GM23338 (cell line): ENCODE data around the gene TTC33. TPM values are rescaled to one million over a fixed set of nuclear protein-coding genes. Genes with fewer than 3 reads are reported as not detected.

Experiments used
- ATAC-seq: fragments of 200-7000 bp; cut with Tn5 transposase; 3 replicates; pipeline ENCODE4 v1.9.1; 2020
- DNase-seq: peaks from one replicate; pipeline ENCODE4 v3.0.0-alpha.2; 2015; ENCODE audit warnings: low spot score
- H2AFZ ChIP-seq: fragments of 200-600 bp; sonication (generic); 2 replicates; pipeline ENCODE4 v1.8.0; 2016; ENCODE audit warnings: antibody characterized with exemption, mild to moderate bottlenecking, moderate library complexity
- H3F3A ChIP-seq: fragments of 200-600 bp; sonication (generic); replicated peaks from 2 replicates; pipeline ENCODE4 v1.8.0; 2017; ENCODE audit warnings: antibody characterized with exemption, mixed run types, low read depth
- H3K27ac ChIP-seq: fragments of 200-600 bp; sonication (generic); 2 replicates; pipeline ENCODE4 v1.6.1; 2016; ENCODE audit warnings: low read depth
- H3K27me3 ChIP-seq: fragments of 200-600 bp; sonication (generic); 2 replicates; pipeline ENCODE4 v1.8.0; 2016; ENCODE audit warnings: mild to moderate bottlenecking, mixed run types, moderate library complexity; ENCODE audit not compliant: insufficient read depth
- H3K36me3 ChIP-seq: fragments of 200-600 bp; sonication (generic); 2 replicates; pipeline ENCODE4 v1.8.0; 2016; ENCODE audit warnings: mild to moderate bottlenecking; ENCODE audit not compliant: insufficient read depth
- H3K4me1 ChIP-seq: fragments of 200-600 bp; sonication (generic); 2 replicates; pipeline ENCODE4 v1.8.0; 2016; ENCODE audit warnings: mild to moderate bottlenecking, moderate library complexity; ENCODE audit not compliant: insufficient read depth
- H3K4me2 ChIP-seq: fragments of 200-600 bp; sonication (generic); 2 replicates; pipeline ENCODE4 v1.7.1; 2017; ENCODE audit warnings: mixed run types
- H3K4me3 ChIP-seq: fragments of 200-600 bp; sonication (generic); 2 replicates; pipeline ENCODE4 v1.6.1; 2016; ENCODE audit warnings: mixed run types
- H3K79me2 ChIP-seq: fragments of 200-600 bp; sonication (generic); replicated peaks from 2 replicates; pipeline ENCODE4 v1.8.0; 2017; ENCODE audit warnings: mild to moderate bottlenecking; ENCODE audit not compliant: insufficient read depth
- H3K9me2 ChIP-seq: fragments of 200-600 bp; sonication (generic); 2 replicates; pipeline ENCODE4 v1.8.0; 2017; ENCODE audit not compliant: insufficient read depth
- H4K20me1 ChIP-seq: fragments of 200-600 bp; sonication (generic); replicated peaks from 2 replicates; pipeline ENCODE4 v1.8.0; 2017; ENCODE audit warnings: mild to moderate bottlenecking; ENCODE audit not compliant: insufficient read depth
- H3K27ac Mint-ChIP-seq: 2 replicates; pipeline ENCODE4 v1.8.0; 2020; ENCODE audit warnings: inconsistent platforms, mild to moderate bottlenecking, moderate library complexity, mixed read lengths
- H3K27me3 Mint-ChIP-seq: 3 replicates; pipeline ENCODE4 v1.8.0; 2022; ENCODE audit warnings: low read depth, mild to moderate bottlenecking, moderate library complexity, mixed read lengths, inconsistent platforms; ENCODE audit not compliant: insufficient read depth, poor library complexity
- H3K36me3 Mint-ChIP-seq: 3 replicates; pipeline ENCODE4 v1.8.0; 2021; ENCODE audit warnings: low read depth, mild to moderate bottlenecking, inconsistent platforms, moderate library complexity, mixed read lengths
- H3K4me1 Mint-ChIP-seq: 3 replicates; pipeline ENCODE4 v1.8.0; 2020; ENCODE audit warnings: mild to moderate bottlenecking, inconsistent platforms, mixed read lengths
- H3K4me3 Mint-ChIP-seq: 3 replicates; pipeline ENCODE4 v1.8.0; 2021; ENCODE audit warnings: moderate library complexity, mild to moderate bottlenecking, inconsistent platforms, mixed read lengths
- H3K9me3 Mint-ChIP-seq: 3 replicates; pipeline ENCODE4 v1.8.0; 2020; ENCODE audit warnings: moderate library complexity, mild to moderate bottlenecking, inconsistent platforms, mixed read lengths
- CREB1 ChIP-seq: fragments of 250-450 bp; sonication (Bioruptor Pico); IDR thresholded peaks from 2 replicates; pipeline ENCODE4 v1.5.0; 2020; ENCODE audit warnings: low read depth, mild to moderate bottlenecking, moderate library complexity
- EZH2 ChIP-seq: fragments of 200-600 bp; sonication (generic); IDR thresholded peaks from one replicate; pipeline ENCODE4 v1.8.0; 2017; ENCODE audit warnings: antibody characterized with exemption, mild to moderate bottlenecking, low read depth; ENCODE audit not compliant: unreplicated experiment
- JUNB ChIP-seq: IDR thresholded peaks from one replicate; pipeline ENCODE4 v1.6.1; 2016; ENCODE audit warnings: antibody characterized with exemption; ENCODE audit not compliant: unreplicated experiment
- ZNF331 ChIP-seq: fragments of 250-450 bp; sonication (Bioruptor Pico); IDR thresholded peaks from 2 replicates; pipeline ENCODE4 v1.5.0; 2020; ENCODE audit warnings: low read depth, mild to moderate bottlenecking, moderate library complexity
- polyA plus RNA-seq: library from polyadenylated mRNA; unstranded; fragments of >200 nt; fragmentation: Nextera tagmentation; extraction: Ambion mirVana; gene quantifications from 2 replicates; pipeline ENCODE4 v1.2.1, GENCODE V29; 2016
- total RNA-seq: library from RNA; depleted of rRNA; stranded (reverse); fragments of >200 nt; shearing (Covaris generic); gene quantifications from 2 replicates; pipeline ENCODE4 v1.2.3, GENCODE V29; 2014
- TF ChIP-seq, protein P1 (sequence below), 2 experiments: fragments of 200-600 bp in 1 of 2; sonication (generic) in 1 of 2; conservative IDR thresholded peaks; 2 replicates each; pipeline versions ENCODE4 v1.5.1 to v1.6.1; 2016 to 2017; ENCODE audit warnings: antibody characterized with exemption in 2 of 2, low read depth in 2 of 2, mild to moderate bottlenecking in 2 of 2, moderate library complexity in 1 of 2
- TF ChIP-seq, protein P2 (sequence below): IDR thresholded peaks from one replicate; pipeline ENCODE4 v1.6.1; 2018; ENCODE audit warnings: antibody characterized with exemption; ENCODE audit not compliant: unreplicated experiment
- TF ChIP-seq, protein P3 (sequence below): fragments of 250-450 bp; sonication (Bioruptor Pico); IDR thresholded peaks from 2 replicates; pipeline ENCODE4 v1.5.0; 2020; ENCODE audit warnings: mild to moderate bottlenecking, moderate library complexity

TTC33 gene
- total and polyA plus RNA-seq, 2 experiments from 2014 or later: 4.1 to 11.5 TPM

DNA sequence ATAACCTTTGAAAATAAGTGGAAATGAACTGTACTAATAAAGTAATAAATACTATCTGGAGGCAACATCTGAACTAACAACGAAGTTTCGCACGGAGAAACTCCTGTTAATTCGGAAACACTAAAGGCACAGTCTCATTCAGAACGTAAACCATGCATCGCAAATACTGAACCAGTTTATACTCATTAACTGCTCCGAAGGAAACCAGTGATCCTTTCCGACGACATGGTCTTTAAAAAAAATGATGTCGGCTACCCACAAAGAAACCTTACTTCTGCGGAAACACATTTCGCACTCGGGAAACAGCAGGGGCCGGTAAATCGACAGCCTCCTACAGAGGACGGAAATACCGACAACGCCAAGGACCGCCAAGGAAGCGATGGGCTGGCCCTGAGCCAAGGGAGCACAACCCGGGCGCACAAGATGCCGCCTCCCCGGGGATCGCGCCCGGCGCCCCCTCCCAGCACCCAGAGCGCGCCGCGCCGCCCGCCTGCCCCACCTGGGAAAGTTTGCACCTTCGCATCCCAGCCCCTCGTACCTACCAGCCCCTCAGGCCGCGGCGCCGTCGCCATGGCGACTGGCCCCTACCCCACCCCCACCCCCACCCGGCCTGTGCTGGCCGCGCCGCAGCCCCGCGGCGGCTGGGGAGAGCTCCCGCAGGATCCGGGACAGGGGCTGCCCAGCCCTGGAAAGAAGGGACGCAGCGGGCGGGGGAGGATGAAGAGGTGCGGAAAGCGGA lies 41.7 kb upstream of the TTC33 start:
- H3K27ac ChIP-seq: peak overlapping the region; percentile 96
- peak overlapping the region; percentile 87 for H3K4me3 Mint-ChIP-seq
- H4K20me1 ChIP-seq: peaks cover 25% of the 10 kb centered on the region
- ATAC-seq: peak; percentile 80
- peaks cover 28% of the 10 kb centered on the region for H3K4me1 Mint-ChIP-seq
- peak overlapping the region; percentile 68 for H3K4me3 ChIP-seq
- no peaks in the 10 kb centered on the region for H3K9me2 ChIP-seq
- H3K36me3 ChIP-seq: peaks cover 3% of the 10 kb centered on the region; the same call in 1 of the 2 replicates
- H2AFZ ChIP-seq: no peak overlapping the region
- peak overlapping the region; percentile 78 for H3K4me2 ChIP-seq
- no peak for TF ChIP-seq ZNF331
- no peak for TF ChIP-seq CREB1 (CRISPR knock-in tag)
- TF ChIP-seq, protein P1, sequence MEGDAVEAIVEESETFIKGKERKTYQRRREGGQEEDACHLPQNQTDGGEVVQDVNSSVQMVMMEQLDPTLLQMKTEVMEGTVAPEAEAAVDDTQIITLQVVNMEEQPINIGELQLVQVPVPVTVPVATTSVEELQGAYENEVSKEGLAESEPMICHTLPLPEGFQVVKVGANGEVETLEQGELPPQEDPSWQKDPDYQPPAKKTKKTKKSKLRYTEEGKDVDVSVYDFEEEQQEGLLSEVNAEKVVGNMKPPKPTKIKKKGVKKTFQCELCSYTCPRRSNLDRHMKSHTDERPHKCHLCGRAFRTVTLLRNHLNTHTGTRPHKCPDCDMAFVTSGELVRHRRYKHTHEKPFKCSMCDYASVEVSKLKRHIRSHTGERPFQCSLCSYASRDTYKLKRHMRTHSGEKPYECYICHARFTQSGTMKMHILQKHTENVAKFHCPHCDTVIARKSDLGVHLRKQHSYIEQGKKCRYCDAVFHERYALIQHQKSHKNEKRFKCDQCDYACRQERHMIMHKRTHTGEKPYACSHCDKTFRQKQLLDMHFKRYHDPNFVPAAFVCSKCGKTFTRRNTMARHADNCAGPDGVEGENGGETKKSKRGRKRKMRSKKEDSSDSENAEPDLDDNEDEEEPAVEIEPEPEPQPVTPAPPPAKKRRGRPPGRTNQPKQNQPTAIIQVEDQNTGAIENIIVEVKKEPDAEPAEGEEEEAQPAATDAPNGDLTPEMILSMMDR (conservative IDR thresholded peaks at IDR 0.05; ENCODE audit: low read depth in 2 of 2): no peak
- no peak for TF ChIP-seq JUNB
- TF ChIP-seq EZH2: no peak
- TF ChIP-seq, protein P2, sequence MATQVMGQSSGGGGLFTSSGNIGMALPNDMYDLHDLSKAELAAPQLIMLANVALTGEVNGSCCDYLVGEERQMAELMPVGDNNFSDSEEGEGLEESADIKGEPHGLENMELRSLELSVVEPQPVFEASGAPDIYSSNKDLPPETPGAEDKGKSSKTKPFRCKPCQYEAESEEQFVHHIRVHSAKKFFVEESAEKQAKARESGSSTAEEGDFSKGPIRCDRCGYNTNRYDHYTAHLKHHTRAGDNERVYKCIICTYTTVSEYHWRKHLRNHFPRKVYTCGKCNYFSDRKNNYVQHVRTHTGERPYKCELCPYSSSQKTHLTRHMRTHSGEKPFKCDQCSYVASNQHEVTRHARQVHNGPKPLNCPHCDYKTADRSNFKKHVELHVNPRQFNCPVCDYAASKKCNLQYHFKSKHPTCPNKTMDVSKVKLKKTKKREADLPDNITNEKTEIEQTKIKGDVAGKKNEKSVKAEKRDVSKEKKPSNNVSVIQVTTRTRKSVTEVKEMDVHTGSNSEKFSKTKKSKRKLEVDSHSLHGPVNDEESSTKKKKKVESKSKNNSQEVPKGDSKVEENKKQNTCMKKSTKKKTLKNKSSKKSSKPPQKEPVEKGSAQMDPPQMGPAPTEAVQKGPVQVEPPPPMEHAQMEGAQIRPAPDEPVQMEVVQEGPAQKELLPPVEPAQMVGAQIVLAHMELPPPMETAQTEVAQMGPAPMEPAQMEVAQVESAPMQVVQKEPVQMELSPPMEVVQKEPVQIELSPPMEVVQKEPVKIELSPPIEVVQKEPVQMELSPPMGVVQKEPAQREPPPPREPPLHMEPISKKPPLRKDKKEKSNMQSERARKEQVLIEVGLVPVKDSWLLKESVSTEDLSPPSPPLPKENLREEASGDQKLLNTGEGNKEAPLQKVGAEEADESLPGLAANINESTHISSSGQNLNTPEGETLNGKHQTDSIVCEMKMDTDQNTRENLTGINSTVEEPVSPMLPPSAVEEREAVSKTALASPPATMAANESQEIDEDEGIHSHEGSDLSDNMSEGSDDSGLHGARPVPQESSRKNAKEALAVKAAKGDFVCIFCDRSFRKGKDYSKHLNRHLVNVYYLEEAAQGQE: no peak
- peaks cover 25% of the 10 kb centered on the region for H3K4me1 ChIP-seq
- peaks cover 19% of the 10 kb centered on the region for H3K36me3 Mint-ChIP-seq
- 0 out of 2 replicates have a peak, but pooled peaks cover 5% of the 10 kb centered on the region for H3F3A ChIP-seq
- peaks cover 9% of the 10 kb centered on the region for H3K27me3 Mint-ChIP-seq
- H3K9me3 Mint-ChIP-seq: peaks cover 3% of the 10 kb centered on the region; the same call in 1 of the 3 replicates
- peak overlapping the region; percentile 95 for H3K27ac Mint-ChIP-seq
- no peaks in the 10 kb centered on the region for H3K27me3 ChIP-seq
- DNase-seq: peak; percentile 80
- H3K79me2 ChIP-seq: peaks cover 48% of the 10 kb centered on the region

DNA sequence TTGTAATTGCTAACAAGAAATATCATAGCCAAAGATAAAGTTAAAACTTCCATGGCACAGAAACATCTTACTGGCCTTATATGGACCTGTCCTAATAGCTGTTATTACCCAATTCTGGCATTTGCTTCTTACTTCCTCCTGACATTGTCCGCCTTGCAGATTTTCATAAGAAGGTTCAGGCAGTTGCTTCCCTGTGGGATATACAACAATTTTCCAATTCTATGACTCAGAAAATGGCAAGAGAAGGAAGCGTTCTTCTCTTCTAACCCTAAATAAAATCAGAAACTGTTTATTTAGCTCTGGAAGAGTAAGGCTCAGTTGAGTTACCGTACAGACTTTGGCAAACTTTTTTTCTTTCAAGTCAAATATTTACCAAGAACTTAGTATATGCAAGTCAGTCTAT lies 40.7 kb upstream of the TTC33 start:
- H3K27me3 ChIP-seq: no peaks in the 10 kb centered on the region
- peak overlapping the region; percentile 78 for H3K4me2 ChIP-seq
- no peak overlapping the region for H3K27ac ChIP-seq
- no peak overlapping the region for H2AFZ ChIP-seq
- Mint-ChIP-seq H3K36me3 (peaks cover 19% of the 10 kb centered on the region), H3K9me3 (no peaks in the 10 kb centered on the region), H3K27me3 (peaks cover 2% of the 10 kb centered on the region), H3K4me3 (peak overlapping the region; percentile 87), H3K27ac (no peak overlapping the region), H3K4me1 (peaks cover 22% of the 10 kb centered on the region)
- TF ChIP-seq, protein P3, sequence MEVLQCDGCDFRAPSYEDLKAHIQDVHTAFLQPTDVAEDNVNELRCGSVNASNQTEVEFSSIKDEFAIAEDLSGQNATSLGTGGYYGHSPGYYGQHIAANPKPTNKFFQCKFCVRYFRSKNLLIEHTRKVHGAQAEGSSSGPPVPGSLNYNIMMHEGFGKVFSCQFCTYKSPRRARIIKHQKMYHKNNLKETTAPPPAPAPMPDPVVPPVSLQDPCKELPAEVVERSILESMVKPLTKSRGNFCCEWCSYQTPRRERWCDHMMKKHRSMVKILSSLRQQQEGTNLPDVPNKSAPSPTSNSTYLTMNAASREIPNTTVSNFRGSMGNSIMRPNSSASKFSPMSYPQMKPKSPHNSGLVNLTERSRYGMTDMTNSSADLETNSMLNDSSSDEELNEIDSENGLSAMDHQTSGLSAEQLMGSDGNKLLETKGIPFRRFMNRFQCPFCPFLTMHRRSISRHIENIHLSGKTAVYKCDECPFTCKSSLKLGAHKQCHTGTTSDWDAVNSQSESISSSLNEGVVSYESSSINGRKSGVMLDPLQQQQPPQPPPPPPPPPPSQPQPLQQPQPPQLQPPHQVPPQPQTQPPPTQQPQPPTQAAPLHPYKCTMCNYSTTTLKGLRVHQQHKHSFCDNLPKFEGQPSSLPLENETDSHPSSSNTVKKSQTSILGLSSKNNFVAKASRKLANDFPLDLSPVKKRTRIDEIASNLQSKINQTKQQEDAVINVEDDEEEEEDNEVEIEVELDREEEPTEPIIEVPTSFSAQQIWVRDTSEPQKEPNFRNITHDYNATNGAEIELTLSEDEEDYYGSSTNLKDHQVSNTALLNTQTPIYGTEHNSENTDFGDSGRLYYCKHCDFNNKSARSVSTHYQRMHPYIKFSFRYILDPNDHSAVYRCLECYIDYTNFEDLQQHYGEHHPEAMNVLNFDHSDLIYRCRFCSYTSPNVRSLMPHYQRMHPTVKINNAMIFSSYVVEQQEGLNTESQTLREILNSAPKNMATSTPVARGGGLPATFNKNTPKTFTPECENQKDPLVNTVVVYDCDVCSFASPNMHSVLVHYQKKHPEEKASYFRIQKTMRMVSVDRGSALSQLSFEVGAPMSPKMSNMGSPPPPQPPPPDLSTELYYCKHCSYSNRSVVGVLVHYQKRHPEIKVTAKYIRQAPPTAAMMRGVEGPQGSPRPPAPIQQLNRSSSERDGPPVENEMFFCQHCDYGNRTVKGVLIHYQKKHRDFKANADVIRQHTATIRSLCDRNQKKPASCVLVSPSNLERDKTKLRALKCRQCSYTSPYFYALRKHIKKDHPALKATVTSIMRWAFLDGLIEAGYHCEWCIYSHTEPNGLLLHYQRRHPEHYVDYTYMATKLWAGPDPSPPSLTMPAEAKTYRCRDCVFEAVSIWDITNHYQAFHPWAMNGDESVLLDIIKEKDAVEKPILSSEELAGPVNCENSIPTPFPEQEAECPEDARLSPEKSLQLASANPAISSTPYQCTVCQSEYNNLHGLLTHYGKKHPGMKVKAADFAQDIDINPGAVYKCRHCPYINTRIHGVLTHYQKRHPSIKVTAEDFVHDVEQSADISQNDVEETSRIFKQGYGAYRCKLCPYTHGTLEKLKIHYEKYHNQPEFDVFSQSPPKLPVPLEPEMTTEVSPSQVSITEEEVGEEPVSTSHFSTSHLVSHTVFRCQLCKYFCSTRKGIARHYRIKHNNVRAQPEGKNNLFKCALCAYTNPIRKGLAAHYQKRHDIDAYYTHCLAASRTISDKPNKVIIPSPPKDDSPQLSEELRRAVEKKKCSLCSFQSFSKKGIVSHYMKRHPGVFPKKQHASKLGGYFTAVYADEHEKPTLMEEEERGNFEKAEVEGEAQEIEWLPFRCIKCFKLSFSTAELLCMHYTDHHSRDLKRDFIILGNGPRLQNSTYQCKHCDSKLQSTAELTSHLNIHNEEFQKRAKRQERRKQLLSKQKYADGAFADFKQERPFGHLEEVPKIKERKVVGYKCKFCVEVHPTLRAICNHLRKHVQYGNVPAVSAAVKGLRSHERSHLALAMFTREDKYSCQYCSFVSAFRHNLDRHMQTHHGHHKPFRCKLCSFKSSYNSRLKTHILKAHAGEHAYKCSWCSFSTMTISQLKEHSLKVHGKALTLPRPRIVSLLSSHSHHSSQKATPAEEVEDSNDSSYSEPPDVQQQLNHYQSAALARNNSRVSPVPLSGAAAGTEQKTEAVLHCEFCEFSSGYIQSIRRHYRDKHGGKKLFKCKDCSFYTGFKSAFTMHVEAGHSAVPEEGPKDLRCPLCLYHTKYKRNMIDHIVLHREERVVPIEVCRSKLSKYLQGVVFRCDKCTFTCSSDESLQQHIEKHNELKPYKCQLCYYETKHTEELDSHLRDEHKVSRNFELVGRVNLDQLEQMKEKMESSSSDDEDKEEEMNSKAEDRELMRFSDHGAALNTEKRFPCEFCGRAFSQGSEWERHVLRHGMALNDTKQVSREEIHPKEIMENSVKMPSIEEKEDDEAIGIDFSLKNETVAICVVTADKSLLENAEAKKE (CRISPR knock-in tag): no peak
- H3K9me2 ChIP-seq: no peaks in the 10 kb centered on the region
- DNase-seq (no peak), ATAC-seq (no peak)
- 0 out of 2 replicates have a peak, but pooled peaks cover 5% of the 10 kb centered on the region for H3F3A ChIP-seq
- peaks cover 17% of the 10 kb centered on the region for H3K4me1 ChIP-seq
- H4K20me1 ChIP-seq: peaks cover 32% of the 10 kb centered on the region
- H3K4me3 ChIP-seq: peak overlapping the region; percentile 68
- H3K36me3 ChIP-seq: peaks cover 3% of the 10 kb centered on the region; the same call in 1 of the 2 replicates
- H3K79me2 ChIP-seq: peaks cover 58% of the 10 kb centered on the region
